Activated naive CD8-positive, alpha-beta T cell treated with anti-CD3 and anti-CD28 coated beads for 36 hours (primary cell): ENCODE results near the gene GTF2IRD1. TPM values are rescaled to one million over a fixed set of nuclear protein-coding genes. Genes with fewer than 3 reads are reported as not detected.
"Not testable (repeated sequence)": the region's sequence is repeated elsewhere in the genome, so short reads cannot be mapped to it uniquely, and the experiment has no call there.

Experiments used
- DNase-seq: peaks from one replicate; pipeline ENCODE4 v3.0.0; 2021
- H3K27ac Mint-ChIP-seq: one replicate; pipeline ENCODE4 v1.8.0; 2022; ENCODE audit warnings: mild to moderate bottlenecking, moderate library complexity, mixed read lengths
- H3K27me3 Mint-ChIP-seq: one replicate; pipeline ENCODE4 v1.8.0; 2022; ENCODE audit warnings: mild to moderate bottlenecking, mixed read lengths
- H3K36me3 Mint-ChIP-seq: one replicate; pipeline ENCODE4 v1.8.0; 2021; ENCODE audit warnings: mild to moderate bottlenecking, mixed read lengths
- H3K4me1 Mint-ChIP-seq: one replicate; pipeline ENCODE4 v1.8.0; 2021; ENCODE audit warnings: mixed read lengths
- H3K4me3 Mint-ChIP-seq: one replicate; pipeline ENCODE4 v1.8.0; 2022; ENCODE audit warnings: mild to moderate bottlenecking, moderate library complexity, mixed read lengths
- H3K9me3 Mint-ChIP-seq: one replicate; pipeline ENCODE4 v1.8.0; 2022; ENCODE audit warnings: mixed read lengths
- total RNA-seq, 2 experiments: library from RNA; stranded (reverse); gene quantifications; one replicate each; pipeline ENCODE4 v1.2.3, GENCODE V29; 2021

GTF2IRD1 gene
- total RNA-seq, 2 experiments from 2014 or later: 2.0 to 2.2 TPM

- DNase-seq: no peak
- Mint-ChIP-seq H3K36me3 (no peaks in the 10 kb centered on the region), H3K9me3 (no peaks in the 10 kb centered on the region), H3K27ac (no peak overlapping the region), H3K4me1 (no peaks in the 10 kb centered on the region), H3K27me3 (no peaks in the 10 kb centered on the region), H3K4me3 (no peak overlapping the region)
Observed at GRCh38 chr7:74505471-74506324, 52.0 kb downstream of the GTF2IRD1 start.

DNA sequence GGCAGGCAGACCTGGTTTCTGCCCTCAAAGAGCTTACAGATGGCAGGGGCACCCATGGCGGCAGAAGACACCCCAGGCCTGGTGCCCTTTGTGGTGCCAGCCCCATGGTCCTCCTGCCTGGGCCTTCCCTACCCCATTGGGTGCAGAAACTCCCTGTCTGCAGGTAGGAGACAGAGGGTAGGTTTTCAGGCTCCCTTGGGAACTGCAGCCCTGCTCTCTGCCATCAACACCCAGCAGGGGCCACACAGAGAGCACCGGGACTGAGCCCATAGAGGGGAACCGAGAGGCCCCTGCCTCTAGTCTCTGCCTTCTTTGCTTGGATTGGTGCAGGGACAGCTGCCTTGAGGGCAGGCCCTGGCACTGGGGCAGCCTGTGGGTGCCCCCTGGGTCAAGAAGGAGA lies 52.6 kb downstream of the GTF2IRD1 start:
- DNase-seq: no peak
- H3K36me3 Mint-ChIP-seq: no peaks in the 10 kb centered on the region
- no peak overlapping the region for H3K4me3 Mint-ChIP-seq
- no peaks in the 10 kb centered on the region for H3K9me3 Mint-ChIP-seq
- H3K4me1 Mint-ChIP-seq: no peaks in the 10 kb centered on the region
- H3K27ac Mint-ChIP-seq: no peak overlapping the region
- no peaks in the 10 kb centered on the region for H3K27me3 Mint-ChIP-seq

DNA sequence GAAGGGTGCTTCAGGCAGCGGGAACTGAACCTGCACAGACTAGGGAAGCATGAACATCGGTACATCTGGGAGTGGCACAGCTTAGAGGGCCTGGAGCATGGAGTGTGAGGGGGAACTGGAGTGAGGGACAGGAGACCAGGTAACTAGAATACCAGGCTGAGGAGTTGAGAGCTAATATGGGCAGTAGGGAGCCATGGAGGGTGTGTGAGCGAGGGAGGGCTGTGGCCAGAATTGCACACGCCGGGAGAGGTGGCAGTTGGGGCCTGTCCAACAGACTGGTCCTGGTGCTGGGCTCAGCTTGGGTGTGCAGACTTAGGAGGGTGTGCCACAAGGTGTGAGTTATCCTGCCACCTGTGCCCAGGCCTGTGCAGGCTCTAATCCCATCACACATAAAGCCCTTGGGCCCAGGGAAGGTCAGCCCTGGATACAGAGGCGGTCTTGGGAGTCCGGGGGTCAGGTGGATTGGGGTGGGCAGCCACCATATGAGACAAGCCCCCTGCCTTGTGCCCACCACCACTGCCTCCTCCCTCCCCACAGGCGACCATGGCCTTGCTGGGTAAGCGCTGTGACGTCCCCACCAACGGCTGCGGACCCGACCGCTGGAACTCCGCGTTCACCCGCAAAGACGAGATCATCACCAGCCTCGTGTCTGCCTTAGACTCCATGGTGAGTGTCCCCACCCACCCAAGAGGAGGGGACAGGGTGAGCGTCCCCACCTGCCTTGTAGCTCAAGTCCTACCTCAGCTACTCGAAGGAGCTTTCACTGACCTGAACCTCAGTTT lies 54.0 kb downstream of the GTF2IRD1 start:
- H3K27me3 Mint-ChIP-seq: no peaks in the 10 kb centered on the region
- H3K36me3 Mint-ChIP-seq: no peaks in the 10 kb centered on the region
- DNase-seq: no peak
- H3K4me1 Mint-ChIP-seq: no peaks in the 10 kb centered on the region
- H3K9me3 Mint-ChIP-seq: no peaks in the 10 kb centered on the region
- no peak overlapping the region for H3K27ac Mint-ChIP-seq
- H3K4me3 Mint-ChIP-seq: no peak overlapping the region

DNA sequence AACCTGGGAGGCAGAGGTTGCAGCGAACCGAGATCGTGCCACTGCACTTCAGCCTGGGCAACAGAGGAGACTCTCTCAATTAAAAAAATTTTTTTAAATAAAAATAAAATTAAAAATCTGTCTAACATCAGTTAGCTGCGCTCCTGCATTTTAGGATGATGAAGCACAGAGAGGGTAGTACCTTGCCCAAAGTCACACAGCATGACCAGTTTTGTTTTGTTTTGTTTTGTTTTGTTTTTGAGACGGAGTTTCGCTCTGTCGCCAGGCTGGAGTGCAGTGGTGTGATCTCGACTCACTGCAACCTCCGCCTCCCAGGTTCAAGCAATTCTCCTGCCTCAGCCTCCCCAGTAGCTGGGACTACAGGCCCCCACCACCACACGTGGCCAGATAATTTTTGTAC lies 55.7 kb downstream of the GTF2IRD1 start:
- DNase-seq, H3K4me3 Mint-ChIP-seq, H3K9me3 Mint-ChIP-seq, H3K27ac Mint-ChIP-seq, H3K4me1 Mint-ChIP-seq, H3K36me3 Mint-ChIP-seq, H3K27me3 Mint-ChIP-seq: not testable (repeated sequence)

DNA sequence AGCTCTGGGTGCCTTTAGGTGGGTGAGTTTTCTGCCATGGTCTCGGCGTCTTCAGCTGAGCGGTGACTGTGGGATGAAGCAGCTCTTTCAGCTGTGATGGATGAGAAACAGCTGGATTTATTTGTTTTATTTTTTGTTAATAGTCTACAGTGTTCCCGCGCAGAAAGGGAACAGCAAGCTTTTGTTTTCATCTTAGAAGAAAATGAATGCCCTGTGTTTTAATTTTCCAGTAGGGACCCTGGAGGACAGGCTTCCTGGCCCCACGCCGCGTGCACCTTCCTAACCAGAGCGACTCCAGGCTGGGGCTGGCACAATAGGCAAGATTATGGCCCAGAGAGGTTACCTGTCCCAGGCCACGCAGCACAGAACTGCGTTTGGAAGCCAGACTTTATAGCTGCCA lies 57.6 kb downstream of the GTF2IRD1 start:
- no peak for DNase-seq
- Mint-ChIP-seq H3K4me3 (no peak overlapping the region), H3K27me3 (no peaks in the 10 kb centered on the region), H3K9me3 (no peaks in the 10 kb centered on the region), H3K27ac (no peak overlapping the region), H3K36me3 (no peaks in the 10 kb centered on the region), H3K4me1 (no peaks in the 10 kb centered on the region)

DNA sequence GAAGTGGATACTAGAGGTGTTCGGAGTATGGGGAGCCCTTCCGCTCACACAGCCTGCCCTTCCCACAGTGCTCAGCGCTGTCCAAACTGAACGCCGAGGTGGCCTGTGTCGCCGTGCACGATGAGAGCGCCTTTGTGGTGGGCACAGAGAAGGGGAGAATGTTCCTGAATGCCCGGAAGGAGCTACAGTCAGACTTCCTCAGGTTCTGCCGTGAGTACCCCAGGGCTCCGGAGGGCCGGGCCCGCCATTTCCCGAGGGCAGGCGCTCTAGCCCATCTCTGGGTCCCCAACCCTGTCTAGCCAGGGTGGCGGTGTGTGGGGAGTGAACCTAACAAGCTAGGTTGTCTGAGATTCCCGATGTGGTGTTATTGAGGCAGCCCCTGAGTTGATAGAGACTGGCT lies 59.1 kb downstream of the GTF2IRD1 start:
- Mint-ChIP-seq H3K9me3 (no peaks in the 10 kb centered on the region), H3K4me1 (no peaks in the 10 kb centered on the region), H3K4me3 (no peak overlapping the region), H3K27me3 (no peaks in the 10 kb centered on the region), H3K36me3 (no peaks in the 10 kb centered on the region), H3K27ac (no peak overlapping the region)
- DNase-seq: no peak

GRCh38 chr7:74514131-74514591 lies 60.5 kb downstream of the GTF2IRD1 start:
- H3K9me3 Mint-ChIP-seq: no peaks in the 10 kb centered on the region
- no peak overlapping the region for H3K4me3 Mint-ChIP-seq
- H3K4me1 Mint-ChIP-seq: no peaks in the 10 kb centered on the region
- H3K36me3 Mint-ChIP-seq: no peaks in the 10 kb centered on the region
- no peaks in the 10 kb centered on the region for H3K27me3 Mint-ChIP-seq
- no peak for DNase-seq
- no peak overlapping the region for H3K27ac Mint-ChIP-seq

DNA sequence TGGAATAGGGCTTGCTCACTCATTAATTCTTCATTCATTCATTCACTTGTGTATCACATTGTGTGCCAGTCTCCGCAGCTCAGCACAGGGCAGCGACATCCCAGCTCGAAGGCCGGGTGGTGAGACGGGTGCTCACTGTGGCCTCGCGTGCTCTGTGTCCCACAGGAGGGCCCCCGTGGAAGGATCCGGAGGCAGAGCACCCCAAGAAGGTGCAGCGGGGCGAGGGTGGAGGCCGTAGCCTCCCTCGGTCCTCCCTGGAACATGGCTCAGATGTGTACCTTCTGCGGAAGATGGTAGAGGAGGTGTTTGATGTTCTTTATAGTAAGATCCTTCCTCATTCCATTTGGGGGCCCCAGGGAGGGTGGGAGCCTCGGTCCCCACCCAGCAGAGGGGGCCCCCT lies 61.6 kb downstream of the GTF2IRD1 start:
- H3K27me3 Mint-ChIP-seq: no peaks in the 10 kb centered on the region
- no peaks in the 10 kb centered on the region for H3K36me3 Mint-ChIP-seq
- H3K4me3 Mint-ChIP-seq: no peak overlapping the region
- DNase-seq: no peak
- no peaks in the 10 kb centered on the region for H3K4me1 Mint-ChIP-seq
- no peaks in the 10 kb centered on the region for H3K9me3 Mint-ChIP-seq
- no peak overlapping the region for H3K27ac Mint-ChIP-seq

DNA sequence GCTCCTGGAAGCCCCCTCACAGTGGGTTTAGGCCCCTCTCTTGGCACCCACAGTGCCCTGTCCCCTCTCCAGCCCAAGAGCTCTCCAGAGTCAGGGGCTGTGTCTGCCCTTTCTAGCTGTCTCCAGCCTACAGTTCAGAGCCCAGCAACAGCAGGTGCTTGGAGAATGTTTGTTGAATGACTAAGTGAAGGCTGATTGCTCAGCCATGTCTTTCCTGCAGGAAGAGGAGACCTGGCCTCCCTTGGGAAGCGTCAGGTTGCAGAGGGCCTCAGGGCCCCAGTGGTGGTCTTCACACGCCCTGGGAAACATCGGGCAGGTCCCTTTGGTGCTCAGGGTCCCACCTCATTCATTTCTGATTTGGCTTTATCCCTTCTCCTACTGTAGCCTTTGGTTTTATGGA lies 62.5 kb downstream of the GTF2IRD1 start:
- peaks cover 2% of the 10 kb centered on the region for H3K9me3 Mint-ChIP-seq
- H3K27me3 Mint-ChIP-seq: no peaks in the 10 kb centered on the region
- no peak for DNase-seq
- no peaks in the 10 kb centered on the region for H3K4me1 Mint-ChIP-seq
- no peak overlapping the region for H3K4me3 Mint-ChIP-seq
- no peak overlapping the region for H3K27ac Mint-ChIP-seq
- peaks cover 4% of the 10 kb centered on the region for H3K36me3 Mint-ChIP-seq

GRCh38 chr7:74518041-74518440 lies 64.3 kb downstream of the GTF2IRD1 start:
- Mint-ChIP-seq H3K36me3 (peaks cover 5% of the 10 kb centered on the region), H3K4me3 (no peak overlapping the region), H3K4me1 (no peaks in the 10 kb centered on the region), H3K27me3 (no peaks in the 10 kb centered on the region), H3K27ac (no peak overlapping the region), H3K9me3 (peaks cover 4% of the 10 kb centered on the region)
- DNase-seq: no peak

DNA sequence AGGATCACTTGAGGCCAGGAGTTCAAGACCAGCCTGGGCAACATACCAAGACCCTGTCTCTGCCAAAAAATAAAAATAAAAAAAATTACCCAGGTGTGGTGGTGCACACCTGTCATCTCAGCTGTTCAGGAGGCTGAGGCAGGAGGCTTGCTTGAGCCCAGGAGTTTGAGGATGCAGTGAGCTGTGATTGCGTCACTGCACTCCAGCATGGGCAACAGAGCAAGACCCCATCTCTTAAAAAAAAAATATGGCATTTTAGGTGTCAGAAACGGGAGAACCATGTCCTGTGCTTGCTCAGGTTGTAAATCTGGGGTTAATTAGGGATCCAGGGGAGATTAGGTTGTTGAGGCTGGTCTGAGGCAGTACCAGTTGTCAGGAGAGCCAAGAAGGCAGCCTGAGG lies 64.9 kb downstream of the GTF2IRD1 start:
- no peaks in the 10 kb centered on the region for H3K4me1 Mint-ChIP-seq
- H3K4me3 Mint-ChIP-seq: no peak overlapping the region
- peaks cover 5% of the 10 kb centered on the region for H3K36me3 Mint-ChIP-seq
- no peak overlapping the region for H3K27ac Mint-ChIP-seq
- no peak for DNase-seq
- H3K27me3 Mint-ChIP-seq: no peaks in the 10 kb centered on the region
- H3K9me3 Mint-ChIP-seq: peaks cover 4% of the 10 kb centered on the region

GRCh38 chr7:74519395-74519794 lies 65.7 kb downstream of the GTF2IRD1 start:
- Mint-ChIP-seq H3K27ac (no peak overlapping the region), H3K9me3 (peaks cover 4% of the 10 kb centered on the region), H3K4me1 (no peaks in the 10 kb centered on the region), H3K36me3 (peaks cover 5% of the 10 kb centered on the region), H3K4me3 (no peak overlapping the region), H3K27me3 (no peaks in the 10 kb centered on the region)
- DNase-seq: no peak

DNA sequence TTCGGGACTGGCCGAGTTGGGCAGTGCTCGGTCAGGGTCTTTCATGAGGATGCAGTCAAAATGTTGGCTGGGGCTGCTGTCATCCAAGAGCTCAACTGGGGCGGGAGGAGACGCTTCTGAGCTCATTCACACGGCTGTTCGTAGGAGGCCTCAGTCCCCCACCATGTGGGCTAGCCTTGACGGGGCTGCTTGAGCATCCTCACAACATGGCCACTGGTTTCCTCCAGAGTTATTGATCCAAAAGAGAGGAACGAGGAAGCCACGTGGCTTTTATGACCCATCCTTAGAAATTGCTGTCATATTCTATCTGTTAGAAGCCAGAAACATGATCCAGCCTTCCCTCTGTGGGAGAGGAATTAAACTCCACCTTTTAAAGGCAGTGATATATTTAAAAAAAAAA lies 68.1 kb downstream of the GTF2IRD1 start:
- no peaks in the 10 kb centered on the region for H3K27me3 Mint-ChIP-seq
- no peak overlapping the region for H3K27ac Mint-ChIP-seq
- peaks cover 4% of the 10 kb centered on the region for H3K9me3 Mint-ChIP-seq
- H3K36me3 Mint-ChIP-seq: peaks cover 5% of the 10 kb centered on the region
- no peak for DNase-seq
- H3K4me1 Mint-ChIP-seq: no peaks in the 10 kb centered on the region
- H3K4me3 Mint-ChIP-seq: no peak overlapping the region

- Mint-ChIP-seq H3K4me3 (no peak overlapping the region), H3K4me1 (no peaks in the 10 kb centered on the region), H3K27ac (no peak overlapping the region), H3K36me3 (peaks cover 5% of the 10 kb centered on the region), H3K9me3 (peaks cover 4% of the 10 kb centered on the region), H3K27me3 (no peaks in the 10 kb centered on the region)
- no peak for DNase-seq
Observed at GRCh38 chr7:74522281-74522905, 68.7 kb downstream of the GTF2IRD1 start.

DNA sequence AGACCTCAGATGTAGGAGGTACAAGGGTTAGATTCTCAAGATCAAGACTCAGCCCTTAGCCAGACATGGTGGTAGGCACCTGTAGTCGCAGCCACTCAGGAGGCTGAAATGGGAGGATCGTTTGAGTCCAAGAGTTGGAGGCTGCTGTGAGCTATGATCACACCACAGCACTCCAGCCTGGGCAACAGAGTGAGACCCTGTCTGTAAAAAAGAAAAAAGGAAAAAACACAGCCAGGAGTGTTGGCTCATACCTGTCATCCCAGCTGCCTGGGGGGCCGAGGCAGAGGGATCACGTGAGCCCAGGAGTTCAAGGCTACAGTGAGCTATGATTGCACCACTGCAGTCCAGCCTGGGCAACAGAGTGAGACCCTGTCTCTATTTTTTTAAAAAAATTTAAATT lies 69.3 kb downstream of the GTF2IRD1 start:
- no peaks in the 10 kb centered on the region for H3K27me3 Mint-ChIP-seq
- peaks cover 5% of the 10 kb centered on the region for H3K36me3 Mint-ChIP-seq
- H3K9me3 Mint-ChIP-seq: peaks cover 4% of the 10 kb centered on the region
- H3K4me1 Mint-ChIP-seq: no peaks in the 10 kb centered on the region
- H3K4me3 Mint-ChIP-seq: no peak overlapping the region
- DNase-seq: no peak
- H3K27ac Mint-ChIP-seq: no peak overlapping the region
